HEK293 (cell line): ENCODE data around the gene PTPN3.
"Not testable (repeated sequence)": the region's sequence is repeated elsewhere in the genome, so short reads cannot be mapped to it uniquely, and the experiment has no call there.

Experiments
- CTCF ChIA-PET: fragments of 350-600 bp; formaldehyde crosslinking; extraction: SDS; loops from one replicate; lab custom pipeline; 2021; ENCODE audit warnings: antibody characterized with exemption; lab: Yijun Ruan, JAX
- POLR2A ChIA-PET: fragments of 300-600 bp; formaldehyde crosslinking; extraction: SDS; loops from one replicate; lab custom pipeline; 2020; ENCODE audit warnings: antibody characterized with exemption, inconsistent platforms; lab: Yijun Ruan, JAX
- H3K27ac ChIP-seq: fragments of 200-500 bp; sonication (Bioruptor generic); 2 replicates; pipeline ENCODE4 v1.5.1; 2014; ENCODE audit warnings: low read depth, low read length, control low read depth, inconsistent platforms; ENCODE audit errors: extremely low read depth
- H3K36me3 ChIP-seq, 2 experiments: fragments of 200-500 bp in 1 of 2; sonication (Bioruptor generic) in 1 of 2; 1 replicate in 1 of 2; 2 replicates in 1 of 2; pipeline ENCODE4 v1.5.1; 2014 to 2017; ENCODE audit warnings: inconsistent platforms in 2 of 2, low read length in 2 of 2; ENCODE audit not compliant: control insufficient read depth in 2 of 2, insufficient read depth in 1 of 2
- H3K4me1 ChIP-seq: fragments of 200-500 bp; sonication (Bioruptor generic); 2 replicates; pipeline ENCODE4 v1.5.1; 2014; ENCODE audit warnings: mild to moderate bottlenecking, low read length, inconsistent platforms; ENCODE audit not compliant: control insufficient read depth, insufficient read depth
- H3K4me3 ChIP-seq: 2 replicates; pipeline ENCODE4 v1.5.1; 2011; ENCODE audit warnings: low read depth, mild to moderate bottlenecking, control low read depth, low read length, moderate library complexity
- H3K9me3 ChIP-seq: fragments of 200-500 bp; sonication (Bioruptor generic); 2 replicates; pipeline ENCODE4 v1.5.1; 2014; ENCODE audit warnings: low read depth, low read length, inconsistent platforms; ENCODE audit not compliant: control insufficient read depth, insufficient read depth
- INSM2 ChIP-seq: fragments of 450-650 bp; formaldehyde crosslinking; IDR thresholded peaks from 2 replicates; pipeline ENCODE4 v1.5.1; 2016; ENCODE audit warnings: missing biosample characterization, missing genetic modification characterization
- ZBTB7A ChIP-seq: fragments of 450-650 bp; formaldehyde crosslinking; IDR thresholded peaks from 2 replicates; pipeline ENCODE4 v1.5.1; 2016; ENCODE audit warnings: low read depth, missing biosample characterization, missing genetic modification characterization
- ZNF24 ChIP-seq: fragments of 450-650 bp; formaldehyde crosslinking; IDR thresholded peaks from 2 replicates; pipeline ENCODE4 v1.5.1; 2016; ENCODE audit warnings: missing biosample characterization, missing genetic modification characterization
- ZNF354C ChIP-seq: fragments of 450-650 bp; formaldehyde crosslinking; IDR thresholded peaks from 2 replicates; pipeline ENCODE4 v1.5.1; 2016; ENCODE audit warnings: missing biosample characterization, missing genetic modification characterization, low read depth, borderline replicate concordance
- ZNF394 ChIP-seq: fragments of 450-650 bp; formaldehyde crosslinking; IDR thresholded peaks from 2 replicates; pipeline ENCODE4 v1.5.1; 2016; ENCODE audit warnings: missing biosample characterization, missing genetic modification characterization, mild to moderate bottlenecking, moderate library complexity, borderline replicate concordance
- ZNF398 ChIP-seq: fragments of 450-650 bp; formaldehyde crosslinking; IDR thresholded peaks from 2 replicates; pipeline ENCODE4 v1.5.1; 2017; ENCODE audit warnings: missing biosample characterization, missing genetic modification characterization
- ZNF549 ChIP-seq: fragments of 450-650 bp; IDR thresholded peaks from 2 replicates; pipeline ENCODE4 v1.5.1; 2018; ENCODE audit warnings: missing biosample characterization, missing genetic modification characterization, mild to moderate bottlenecking, inconsistent platforms, moderate library complexity
- ZNF558 ChIP-seq: fragments of 450-650 bp; formaldehyde crosslinking; IDR thresholded peaks from 2 replicates; pipeline ENCODE4 v1.5.1; 2016; ENCODE audit warnings: missing biosample characterization, missing genetic modification characterization
- ZNF560 ChIP-seq: fragments of 450-650 bp; formaldehyde crosslinking; IDR thresholded peaks from 2 replicates; pipeline ENCODE4 v1.5.1; 2017; ENCODE audit warnings: missing biosample characterization, missing genetic modification characterization, borderline replicate concordance
- ZNF639 ChIP-seq: fragments of 450-650 bp; formaldehyde crosslinking; IDR thresholded peaks from 2 replicates; pipeline ENCODE4 v1.5.1; 2016; ENCODE audit warnings: missing biosample characterization, missing genetic modification characterization
- ZNF654 ChIP-seq: fragments of 450-650 bp; formaldehyde crosslinking; IDR thresholded peaks from 2 replicates; pipeline ENCODE4 v1.5.1; 2016; ENCODE audit warnings: low read depth, missing biosample characterization, missing genetic modification characterization
- ZNF660 ChIP-seq: fragments of 450-650 bp; IDR thresholded peaks from 2 replicates; pipeline ENCODE4 v1.5.1; 2018; ENCODE audit warnings: missing biosample characterization, mild to moderate bottlenecking, missing genetic modification characterization
- ZNF76 ChIP-seq: fragments of 450-650 bp; formaldehyde crosslinking; IDR thresholded peaks from 2 replicates; pipeline ENCODE4; 2016; ENCODE audit warnings: low read depth, missing biosample characterization, missing genetic modification characterization, borderline replicate concordance

The PTPN3 gene

GRCh38 chr9:109535365-109535764 is 37.3 kb upstream of the PTPN3 start:
- H3K4me1 ChIP-seq: no peaks in the 10 kb centered on the region
- TF ChIP-seq ZNF558 (no peak), ZNF354C (tag by site-specific recombination) (no peak), ZNF398 (tag by site-specific recombination) (no peak), ZBTB7A (no peak), ZNF76 (tag by site-specific recombination) (no peak), ZNF549 (tag by site-specific recombination) (no peak)
- TF ChIP-seq, all 188 proteins: peak for 0
- H3K4me3 ChIP-seq: no peak overlapping the region
- no peaks in the 10 kb centered on the region for H3K36me3 ChIP-seq
- CTCF ChIA-PET: interaction anchor here (1.3 kb wide), 1 partner anchor 22 kb away, joined by 3 read pairs; no protein-coding TSS in a partner anchor
- H3K27ac ChIP-seq: no peak overlapping the region
- no peaks in the 10 kb centered on the region for H3K9me3 ChIP-seq
- POLR2A ChIA-PET: no interaction called here

GRCh38 chr9:109534151-109534550 is 36.0 kb upstream of the PTPN3 start:
- no peak for TF ChIP-seq ZNF639 (tag by site-specific recombination)
- TF ChIP-seq INSM2 (tag by site-specific recombination): no peak
- TF ChIP-seq ZNF654 (tag by site-specific recombination): no peak
- Histone ChIP-seq H3K4me3 (no peak overlapping the region), H3K36me3 (no peaks in the 10 kb centered on the region), H3K27ac (no peak overlapping the region), H3K9me3 (no peaks in the 10 kb centered on the region), H3K4me1 (no peaks in the 10 kb centered on the region)
- ChIA-PET POLR2A (no interaction called here), CTCF (no interaction called here)

GRCh38 chr9:109532652-109533051 is 34.5 kb upstream of the PTPN3 start:
- CTCF ChIA-PET: interaction anchor here (0.5 kb wide), 1 partner anchor 275 kb away, joined by 3 read pairs; no protein-coding TSS in a partner anchor
- POLR2A ChIA-PET, H3K9me3 ChIP-seq, H3K4me1 ChIP-seq, H3K36me3 ChIP-seq, H3K27ac ChIP-seq, H3K4me3 ChIP-seq: not testable (repeated sequence)

- CTCF ChIA-PET: interaction anchor here (0.6 to 4.3 kb wide), 8 partner anchors 12 to 181 kb away, joined by 3 to 18 read pairs (median 3); no protein-coding TSS in a partner anchor
These were observed 24.0 kb upstream of the PTPN3 start for GRCh38 chr9:109522106-109522505.

More at GRCh38 chr9:109522106-109522505, 24.0 kb upstream of the PTPN3 start:
- TF ChIP-seq ZNF24 (tag by site-specific recombination) (no peak), ZNF394 (tag by site-specific recombination) (no peak), ZNF560 (tag by site-specific recombination) (no peak), ZNF660 (tag by site-specific recombination) (no peak)
- no peaks in the 10 kb centered on the region for H3K4me1 ChIP-seq
- POLR2A ChIA-PET: no interaction called here
- no peak overlapping the region for H3K4me3 ChIP-seq
- no peaks in the 10 kb centered on the region for H3K9me3 ChIP-seq
- no peaks in the 10 kb centered on the region for H3K36me3 ChIP-seq
- no peak overlapping the region for H3K27ac ChIP-seq
